ENCODE results near the gene EIF3C. TPM values are rescaled to one million over a fixed set of nuclear protein-coding genes. Genes with fewer than 3 reads are reported as not detected.
"Not testable (repeated sequence)": the region's sequence is repeated elsewhere in the genome, so short reads cannot be mapped to it uniquely, and the experiment has no call there.

The EIF3C gene, protein sequence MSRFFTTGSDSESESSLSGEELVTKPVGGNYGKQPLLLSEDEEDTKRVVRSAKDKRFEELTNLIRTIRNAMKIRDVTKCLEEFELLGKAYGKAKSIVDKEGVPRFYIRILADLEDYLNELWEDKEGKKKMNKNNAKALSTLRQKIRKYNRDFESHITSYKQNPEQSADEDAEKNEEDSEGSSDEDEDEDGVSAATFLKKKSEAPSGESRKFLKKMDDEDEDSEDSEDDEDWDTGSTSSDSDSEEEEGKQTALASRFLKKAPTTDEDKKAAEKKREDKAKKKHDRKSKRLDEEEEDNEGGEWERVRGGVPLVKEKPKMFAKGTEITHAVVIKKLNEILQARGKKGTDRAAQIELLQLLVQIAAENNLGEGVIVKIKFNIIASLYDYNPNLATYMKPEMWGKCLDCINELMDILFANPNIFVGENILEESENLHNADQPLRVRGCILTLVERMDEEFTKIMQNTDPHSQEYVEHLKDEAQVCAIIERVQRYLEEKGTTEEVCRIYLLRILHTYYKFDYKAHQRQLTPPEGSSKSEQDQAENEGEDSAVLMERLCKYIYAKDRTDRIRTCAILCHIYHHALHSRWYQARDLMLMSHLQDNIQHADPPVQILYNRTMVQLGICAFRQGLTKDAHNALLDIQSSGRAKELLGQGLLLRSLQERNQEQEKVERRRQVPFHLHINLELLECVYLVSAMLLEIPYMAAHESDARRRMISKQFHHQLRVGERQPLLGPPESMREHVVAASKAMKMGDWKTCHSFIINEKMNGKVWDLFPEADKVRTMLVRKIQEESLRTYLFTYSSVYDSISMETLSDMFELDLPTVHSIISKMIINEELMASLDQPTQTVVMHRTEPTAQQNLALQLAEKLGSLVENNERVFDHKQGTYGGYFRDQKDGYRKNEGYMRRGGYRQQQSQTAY
- polyA plus RNA-seq (2013, experiment 1 of 2) = 244 TPM
- 243 TPM for polyA plus RNA-seq (2013, experiment 2 of 2)

- H3K27ac ChIP-seq (ENCODE audit: low read length, poor library complexity, severe bottlenecking); H3K4me3 ChIP-seq (ENCODE audit: insufficient read depth in 1 of 2, low read depth in 1 of 2, low read length in 2 of 2); H3K4me2 ChIP-seq (ENCODE audit: low read length, poor library complexity, severe bottlenecking); H2BK120ac ChIP-seq (ENCODE audit: low read depth, low read length); H3K36me3 ChIP-seq (ENCODE audit: control insufficient read depth in 1 of 2, insufficient read depth in 2 of 2, low read depth in 1 of 2, low read length in 2 of 2); H2AK5ac ChIP-seq (ENCODE audit: low read length, severe bottlenecking); H3K4ac ChIP-seq (ENCODE audit: low read depth in 1 of 2, low read length in 2 of 2); H2BK5ac ChIP-seq (ENCODE audit: low read depth, low read length, poor library complexity, severe bottlenecking); H3K9ac ChIP-seq (ENCODE audit: low read length); DNase-seq; H2BK12ac ChIP-seq (ENCODE audit: low read length in 2 of 2); H3K14ac ChIP-seq (ENCODE audit: low read length in 2 of 2); H4K91ac ChIP-seq (ENCODE audit: low read length); H3K23ac ChIP-seq (ENCODE audit: low read length in 2 of 2); H2BK15ac ChIP-seq (ENCODE audit: low read depth, poor library complexity, severe bottlenecking); H3K4me1 ChIP-seq (ENCODE audit: control insufficient read depth, insufficient read depth, low read depth, low read length); H3K9me3 ChIP-seq (ENCODE audit: control insufficient read depth, low read length); H3K18ac ChIP-seq (ENCODE audit: low read depth in 1 of 2, low read length in 2 of 2); H3K27me3 ChIP-seq (ENCODE audit: control insufficient read depth in 1 of 2, insufficient read depth in 1 of 2, low read length in 2 of 2); H4K8ac ChIP-seq (ENCODE audit: low read length); H3K79me1 ChIP-seq (replicated peaks; ENCODE audit: low read length, poor library complexity, severe bottlenecking); H2AFZ ChIP-seq (ENCODE audit: low read depth, low read length): not testable (repeated sequence)
- no CpG with 5 or more reads among the region's 66 CpGs for WGBS
These were observed at the start of gene EIF3C for GRCh38 chr16:28711220-28712083. TSS of gene EIF3C (plus strand) at chr16:28711464. CDS start at chr16:28711687, 223 bp downstream.

DNA sequence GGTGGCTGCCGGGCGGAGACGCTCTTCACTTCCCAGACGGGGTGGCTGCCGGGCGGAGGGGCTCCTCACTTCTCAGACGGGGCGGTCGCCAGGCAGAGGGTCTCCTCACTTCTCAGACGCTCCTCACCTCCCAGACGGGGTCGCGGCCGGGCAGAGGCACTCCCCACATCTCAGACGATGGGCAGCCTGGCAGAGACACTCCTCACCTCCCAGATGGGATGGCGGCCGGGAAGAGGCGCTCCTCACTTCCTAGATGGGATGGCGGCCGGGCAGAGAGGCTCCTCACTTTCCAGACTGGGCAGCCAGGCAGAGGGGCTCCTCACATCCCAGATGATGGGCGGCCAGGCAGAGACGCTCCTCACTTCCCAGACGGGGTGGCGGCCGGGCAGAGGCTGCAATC, 45.0 kb upstream of the EIF3C start:
- not testable (repeated sequence) for H3K18ac ChIP-seq (ENCODE audit: low read depth in 1 of 2, low read length in 2 of 2); H3K9me3 ChIP-seq (ENCODE audit: control insufficient read depth, low read length); H3K36me3 ChIP-seq (ENCODE audit: control insufficient read depth in 1 of 2, insufficient read depth in 2 of 2, low read depth in 1 of 2, low read length in 2 of 2); H2AK5ac ChIP-seq (ENCODE audit: low read length, severe bottlenecking); H4K91ac ChIP-seq (ENCODE audit: low read length); DNase-seq; H4K8ac ChIP-seq (ENCODE audit: low read length); H2BK15ac ChIP-seq (ENCODE audit: low read depth, poor library complexity, severe bottlenecking); H3K4me2 ChIP-seq (ENCODE audit: low read length, poor library complexity, severe bottlenecking); H2BK5ac ChIP-seq (ENCODE audit: low read depth, low read length, poor library complexity, severe bottlenecking); H3K9ac ChIP-seq (ENCODE audit: low read length); H3K14ac ChIP-seq (ENCODE audit: low read length in 2 of 2); H3K4me3 ChIP-seq (ENCODE audit: insufficient read depth in 1 of 2, low read depth in 1 of 2, low read length in 2 of 2); H2BK12ac ChIP-seq (ENCODE audit: low read length in 2 of 2); H3K23ac ChIP-seq (ENCODE audit: low read length in 2 of 2); H2AFZ ChIP-seq (ENCODE audit: low read depth, low read length); H3K4ac ChIP-seq (ENCODE audit: low read depth in 1 of 2, low read length in 2 of 2); H3K27me3 ChIP-seq (ENCODE audit: control insufficient read depth in 1 of 2, insufficient read depth in 1 of 2, low read length in 2 of 2); H2BK120ac ChIP-seq (ENCODE audit: low read depth, low read length); H3K27ac ChIP-seq (ENCODE audit: low read length, poor library complexity, severe bottlenecking); H3K79me1 ChIP-seq (replicated peaks; ENCODE audit: low read length, poor library complexity, severe bottlenecking); H3K4me1 ChIP-seq (ENCODE audit: control insufficient read depth, insufficient read depth, low read depth, low read length)
- WGBS = 100% methylated on average over 4 of the region's 25 CpGs

GRCh38 chr16:28667480-28667879, 43.8 kb upstream of the EIF3C start:
- not testable (repeated sequence) for H3K18ac ChIP-seq (ENCODE audit: low read depth in 1 of 2, low read length in 2 of 2); H3K23ac ChIP-seq (ENCODE audit: low read length in 2 of 2); H2BK120ac ChIP-seq (ENCODE audit: low read depth, low read length); DNase-seq; H3K4me1 ChIP-seq (ENCODE audit: control insufficient read depth, insufficient read depth, low read depth, low read length); H2BK15ac ChIP-seq (ENCODE audit: low read depth, poor library complexity, severe bottlenecking); H3K79me1 ChIP-seq (replicated peaks; ENCODE audit: low read length, poor library complexity, severe bottlenecking); H3K4me2 ChIP-seq (ENCODE audit: low read length, poor library complexity, severe bottlenecking); H4K91ac ChIP-seq (ENCODE audit: low read length); H3K27ac ChIP-seq (ENCODE audit: low read length, poor library complexity, severe bottlenecking); H2AK5ac ChIP-seq (ENCODE audit: low read length, severe bottlenecking); H2BK5ac ChIP-seq (ENCODE audit: low read depth, low read length, poor library complexity, severe bottlenecking); H3K4me3 ChIP-seq (ENCODE audit: insufficient read depth in 1 of 2, low read depth in 1 of 2, low read length in 2 of 2); H2BK12ac ChIP-seq (ENCODE audit: low read length in 2 of 2); H2AFZ ChIP-seq (ENCODE audit: low read depth, low read length); H3K36me3 ChIP-seq (ENCODE audit: control insufficient read depth in 1 of 2, insufficient read depth in 2 of 2, low read depth in 1 of 2, low read length in 2 of 2); H3K27me3 ChIP-seq (ENCODE audit: control insufficient read depth in 1 of 2, insufficient read depth in 1 of 2, low read length in 2 of 2); H3K9me3 ChIP-seq (ENCODE audit: control insufficient read depth, low read length); H3K4ac ChIP-seq (ENCODE audit: low read depth in 1 of 2, low read length in 2 of 2); H3K14ac ChIP-seq (ENCODE audit: low read length in 2 of 2); H3K9ac ChIP-seq (ENCODE audit: low read length); H4K8ac ChIP-seq (ENCODE audit: low read length)
- no CpG with 5 or more reads among the region's 7 CpGs for WGBS
